ES-I3 (cell line): Measurements from ENCODE around the gene SPATA6.
"Not testable (repeated sequence)": the region's sequence is repeated elsewhere in the genome, so short reads cannot be mapped to it uniquely, and the experiment has no call there.

ENCODE experiments used
- H3K36me3 ChIP-seq: 2 replicates; pipeline ENCODE4 v1.6.1; 2013; ENCODE audit warnings: mild to moderate bottlenecking, low read length, control low read depth, moderate library complexity; ENCODE audit not compliant: insufficient read depth
- H3K4me1 ChIP-seq: 2 replicates; pipeline ENCODE4 v1.6.1; 2013; ENCODE audit warnings: mild to moderate bottlenecking, control low read depth, low read length; ENCODE audit not compliant: insufficient read depth
- H3K9ac ChIP-seq: 2 replicates; pipeline ENCODE4 v1.6.1; 2013; ENCODE audit warnings: low read depth, mild to moderate bottlenecking, low read length, moderate library complexity
- H3K9me3 ChIP-seq: 2 replicates; pipeline ENCODE4 v1.6.1; 2013; ENCODE audit warnings: mild to moderate bottlenecking, low read length, moderate library complexity; ENCODE audit not compliant: control insufficient read depth, insufficient read depth

The SPATA6 gene

GRCh38 chr1:48471691-48472576 is at the start of gene SPATA6:
SPATA6 (minus strand) TSS chr1:48472204; CDS start chr1:48472008, 196 bp downstream.
- Histone ChIP-seq H3K9me3 (0 out of 2 replicates have a peak, but pooled peaks cover 5% of the 10 kb centered on the region), H3K9ac (peak within 1 kb of the TSS; percentile 64), H3K4me1 (no peaks in the 10 kb centered on the region; the same call in 1 of the 2 replicates)

GRCh38 chr1:48519896-48520295 is 47.9 kb upstream of the SPATA6 start:
- H3K4me1 ChIP-seq, H3K36me3 ChIP-seq, H3K9ac ChIP-seq, H3K9me3 ChIP-seq: not testable (repeated sequence)

More at GRCh38 chr1:48471691-48472576, at the start of gene SPATA6:
- no peaks in the 10 kb centered on the region for H3K36me3 ChIP-seq

- Histone ChIP-seq H3K4me1 (no peaks in the 10 kb centered on the region), H3K9me3 (no peaks in the 10 kb centered on the region), H3K36me3 (no peaks in the 10 kb centered on the region), H3K9ac (no peak overlapping the region)
Observed at GRCh38 chr1:48506870-48507269, 34.9 kb upstream of the SPATA6 start.

- H3K4me1 ChIP-seq = peaks cover 30% of the 10 kb centered on the region
- H3K9ac ChIP-seq = no peak overlapping the region
- no peaks in the 10 kb centered on the region for H3K9me3 ChIP-seq
- H3K36me3 ChIP-seq = no peaks in the 10 kb centered on the region
Observed at GRCh38 chr1:48500541-48501450, 28.8 kb upstream of the SPATA6 start.

GRCh38 chr1:48499211-48499735 is 27.3 kb upstream of the SPATA6 start:
- H3K9ac ChIP-seq = no peak overlapping the region
- H3K36me3 ChIP-seq = no peaks in the 10 kb centered on the region
- no peaks in the 10 kb centered on the region for H3K9me3 ChIP-seq
- H3K4me1 ChIP-seq = peaks cover 34% of the 10 kb centered on the region

- no peak overlapping the region for H3K9ac ChIP-seq
- no peaks in the 10 kb centered on the region for H3K9me3 ChIP-seq
- H3K36me3 ChIP-seq = no peaks in the 10 kb centered on the region
- H3K4me1 ChIP-seq = peaks cover 37% of the 10 kb centered on the region
Observed at GRCh38 chr1:48498096-48498791, 26.2 kb upstream of the SPATA6 start.

- no peaks in the 10 kb centered on the region for H3K36me3 ChIP-seq
- H3K4me1 ChIP-seq = peaks cover 33% of the 10 kb centered on the region
- H3K9me3 ChIP-seq = no peaks in the 10 kb centered on the region
- no peak overlapping the region for H3K9ac ChIP-seq
Observed at GRCh38 chr1:48495911-48496310, 23.9 kb upstream of the SPATA6 start.

- Histone ChIP-seq H3K4me1 (peaks cover 30% of the 10 kb centered on the region), H3K9me3 (no peaks in the 10 kb centered on the region), H3K9ac (no peak overlapping the region), H3K36me3 (no peaks in the 10 kb centered on the region)
Observed at GRCh38 chr1:48495166-48495565, 23.2 kb upstream of the SPATA6 start.

GRCh38 chr1:48493970-48494769 is 22.2 kb upstream of the SPATA6 start:
- Histone ChIP-seq H3K36me3 (no peaks in the 10 kb centered on the region), H3K9ac (no peak overlapping the region), H3K9me3 (no peaks in the 10 kb centered on the region), H3K4me1 (peaks cover 21% of the 10 kb centered on the region)

- Histone ChIP-seq H3K9ac (no peak overlapping the region), H3K36me3 (no peaks in the 10 kb centered on the region), H3K4me1 (peaks cover 11% of the 10 kb centered on the region), H3K9me3 (no peaks in the 10 kb centered on the region)
Observed at GRCh38 chr1:48493041-48493440, 21.0 kb upstream of the SPATA6 start.

- Histone ChIP-seq H3K9me3 (no peaks in the 10 kb centered on the region), H3K4me1 (peaks cover 11% of the 10 kb centered on the region; the same call in 1 of the 2 replicates), H3K9ac (no peak overlapping the region), H3K36me3 (no peaks in the 10 kb centered on the region)
Observed at GRCh38 chr1:48492392-48492791, 20.4 kb upstream of the SPATA6 start.

GRCh38 chr1:48488721-48489120 is 16.7 kb upstream of the SPATA6 start:
- H3K4me1 ChIP-seq = no peaks in the 10 kb centered on the region
- H3K36me3 ChIP-seq = no peaks in the 10 kb centered on the region
- H3K9ac ChIP-seq = no peak overlapping the region
- no peaks in the 10 kb centered on the region for H3K9me3 ChIP-seq

GRCh38 chr1:48480504-48480903 is 8.5 kb upstream of the SPATA6 start:
- Histone ChIP-seq H3K36me3 (no peaks in the 10 kb centered on the region), H3K9ac (no peak overlapping the region), H3K9me3 (peaks cover 9% of the 10 kb centered on the region; the same call in 1 of the 2 replicates), H3K4me1 (no peaks in the 10 kb centered on the region)
